Neural cell (in vitro differentiated cells): ENCODE results near the gene FIGLA.

Experiments
- CTCF ChIP-seq: fragments of 450-650 bp; IDR thresholded peaks from 2 replicates; pipeline ENCODE4 v1.5.1; 2014; ENCODE audit warnings: antibody characterized with exemption, mild to moderate bottlenecking, moderate library complexity; ENCODE audit not compliant: poor library complexity, severe bottlenecking
- EP300 ChIP-seq: fragments of 450-650 bp; conservative IDR thresholded peaks from 2 replicates; pipeline ENCODE4 v1.6.1; 2014; ENCODE audit warnings: antibody characterized with exemption, mild to moderate bottlenecking, moderate library complexity; ENCODE audit not compliant: poor library complexity, severe bottlenecking
- EZH2 ChIP-seq: fragments of 200-600, 300-800 bp; shearing (Covaris generic), sonication (generic); IDR thresholded peaks from 2 replicates; pipeline ENCODE4 v1.6.1; 2014; ENCODE audit warnings: antibody characterized with exemption, low read length, borderline replicate concordance, mild to moderate bottlenecking; ENCODE audit not compliant: insufficient read depth, poor library complexity, severe bottlenecking
- MXI1 ChIP-seq: fragments of 450-650 bp; conservative IDR thresholded peaks from 2 replicates; pipeline ENCODE4 v1.6.1; 2014; ENCODE audit warnings: antibody characterized with exemption, mild to moderate bottlenecking; ENCODE audit not compliant: poor library complexity, severe bottlenecking
- POLR2AphosphoS5 ChIP-seq: IDR thresholded peaks from 2 replicates; pipeline ENCODE4 v1.6.1; 2012
- TAF1 ChIP-seq: IDR thresholded peaks from 2 replicates; pipeline ENCODE4 v1.6.1; 2012; ENCODE audit warnings: low read depth

GRCh38 chr2:70775141-70775540, 15.3 kb downstream of the FIGLA start:
- TF ChIP-seq CTCF (no peak), TAF1 (no peak), EP300 (no peak), EZH2 (no peak), POLR2AphosphoS5 (no peak), MXI1 (no peak)
